ENCODE data around the gene TPK1.

Gene TPK1

DNA sequence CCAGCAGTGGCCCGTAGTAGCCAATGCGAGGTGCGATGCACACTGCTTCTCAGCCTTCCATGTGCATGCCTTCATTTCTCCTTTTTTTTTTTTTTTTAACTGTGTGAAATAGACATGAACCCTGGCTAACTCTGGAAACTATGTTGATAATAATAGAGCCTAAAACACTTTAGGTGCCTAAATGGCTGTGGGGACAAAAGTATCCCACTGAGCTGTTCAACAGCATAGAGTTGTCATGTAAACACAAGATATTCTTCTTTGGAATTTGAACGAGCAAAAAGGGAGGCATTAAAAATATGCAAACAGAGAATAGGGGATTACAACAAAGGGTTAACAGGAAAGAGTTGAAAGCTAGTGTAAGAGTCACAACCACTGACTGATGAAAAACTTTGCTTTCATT is 270.3 kb downstream of the TPK1 start:
- no peak for DNase-seq
- TF ChIP-seq, protein P1, sequence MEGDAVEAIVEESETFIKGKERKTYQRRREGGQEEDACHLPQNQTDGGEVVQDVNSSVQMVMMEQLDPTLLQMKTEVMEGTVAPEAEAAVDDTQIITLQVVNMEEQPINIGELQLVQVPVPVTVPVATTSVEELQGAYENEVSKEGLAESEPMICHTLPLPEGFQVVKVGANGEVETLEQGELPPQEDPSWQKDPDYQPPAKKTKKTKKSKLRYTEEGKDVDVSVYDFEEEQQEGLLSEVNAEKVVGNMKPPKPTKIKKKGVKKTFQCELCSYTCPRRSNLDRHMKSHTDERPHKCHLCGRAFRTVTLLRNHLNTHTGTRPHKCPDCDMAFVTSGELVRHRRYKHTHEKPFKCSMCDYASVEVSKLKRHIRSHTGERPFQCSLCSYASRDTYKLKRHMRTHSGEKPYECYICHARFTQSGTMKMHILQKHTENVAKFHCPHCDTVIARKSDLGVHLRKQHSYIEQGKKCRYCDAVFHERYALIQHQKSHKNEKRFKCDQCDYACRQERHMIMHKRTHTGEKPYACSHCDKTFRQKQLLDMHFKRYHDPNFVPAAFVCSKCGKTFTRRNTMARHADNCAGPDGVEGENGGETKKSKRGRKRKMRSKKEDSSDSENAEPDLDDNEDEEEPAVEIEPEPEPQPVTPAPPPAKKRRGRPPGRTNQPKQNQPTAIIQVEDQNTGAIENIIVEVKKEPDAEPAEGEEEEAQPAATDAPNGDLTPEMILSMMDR (IDR thresholded peaks at IDR 0.05; ENCODE audit: low read depth, low read length) = no peak
- Histone ChIP-seq H3K4me1 (no peaks in the 10 kb centered on the region), H3K9me3 (peaks cover 4% of the 10 kb centered on the region; the same call in 1 of the 2 replicates), H3K4me3 (ENCODE audit: low read depth, low read length) (no peak overlapping the region), H3K36me3 (no peaks in the 10 kb centered on the region), H3K27me3 (no peaks in the 10 kb centered on the region)

DNA sequence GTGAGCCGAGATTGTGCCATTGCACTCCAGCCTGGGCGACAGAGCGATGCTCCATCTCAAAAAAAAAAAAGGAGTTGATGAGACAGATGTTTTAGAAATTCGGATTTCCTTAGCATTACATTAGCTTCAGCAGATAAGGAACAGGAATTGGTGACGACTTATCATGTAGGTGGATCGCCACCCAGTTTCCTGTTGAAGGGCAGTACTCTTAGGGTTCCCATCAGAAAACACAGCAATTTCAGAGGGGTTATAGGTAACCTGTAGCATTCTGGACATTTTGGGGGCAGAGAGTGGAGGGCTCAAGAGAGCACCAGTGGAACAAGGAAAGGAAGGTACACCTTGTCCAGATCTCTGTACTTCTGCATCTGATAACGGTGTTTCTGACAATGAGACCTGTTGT is 286.0 kb downstream of the TPK1 start:
- no peaks in the 10 kb centered on the region for H3K4me1 ChIP-seq
- H3K36me3 ChIP-seq = no peaks in the 10 kb centered on the region
- no peaks in the 10 kb centered on the region for H3K9me3 ChIP-seq
- H3K27me3 ChIP-seq = no peaks in the 10 kb centered on the region
- H3K4me3 ChIP-seq (ENCODE audit: low read depth, low read length) = no peak overlapping the region
- TF ChIP-seq, protein P1 (IDR thresholded peaks at IDR 0.05; ENCODE audit: low read depth, low read length) = no peak
- no peak for DNase-seq

DNA sequence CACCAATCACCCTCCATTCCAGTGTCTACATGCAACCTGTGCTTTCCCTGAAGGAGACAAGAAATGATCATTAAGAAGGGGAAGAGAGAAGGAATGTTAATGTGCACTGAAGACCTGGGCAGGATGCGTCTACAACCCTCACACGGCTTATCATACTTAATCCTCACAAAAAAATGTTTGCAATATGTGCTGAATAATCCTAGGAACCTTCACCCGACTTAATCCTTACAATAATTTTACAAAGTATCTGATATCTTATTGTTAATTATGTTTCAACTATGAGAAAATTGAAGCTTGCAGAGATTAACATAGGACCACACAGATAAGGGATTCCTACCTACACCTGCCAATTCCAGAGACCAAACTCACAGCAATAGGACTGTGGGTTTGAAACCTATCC is 287.3 kb downstream of the TPK1 start:
- no peak overlapping the region for H3K4me3 ChIP-seq (ENCODE audit: low read depth, low read length)

DNA sequence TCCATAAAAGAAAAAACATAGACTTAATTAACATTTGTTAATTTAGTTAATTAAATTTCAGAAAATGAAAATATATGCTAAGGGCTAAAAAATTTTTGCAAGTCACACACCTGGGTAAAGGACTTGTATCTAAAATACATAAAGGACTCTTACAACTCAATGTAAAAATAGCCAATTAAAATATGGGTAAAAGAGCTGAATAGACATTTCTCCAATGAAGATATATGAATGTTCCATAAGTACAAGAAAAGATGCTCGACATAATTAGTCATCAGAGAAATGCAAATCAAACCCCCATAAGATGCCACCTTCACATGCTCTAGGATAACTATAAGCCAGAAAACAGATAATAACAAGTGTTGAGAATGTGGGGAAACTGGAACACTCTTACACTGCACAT is 288.0 kb downstream of the TPK1 start:
- TF ChIP-seq, protein P1 (IDR thresholded peaks at IDR 0.05; ENCODE audit: low read depth, low read length) = no peak
- DNase-seq = no peak
- Histone ChIP-seq H3K4me1 (no peaks in the 10 kb centered on the region), H3K36me3 (no peaks in the 10 kb centered on the region), H3K27me3 (no peaks in the 10 kb centered on the region), H3K4me3 (ENCODE audit: low read depth, low read length) (no peak overlapping the region), H3K9me3 (no peaks in the 10 kb centered on the region)

More for the DNA sequence above, 287.3 kb downstream of the TPK1 start:
- no peak for DNase-seq
- H3K4me1 ChIP-seq = no peaks in the 10 kb centered on the region
- H3K9me3 ChIP-seq = no peaks in the 10 kb centered on the region
- H3K36me3 ChIP-seq = no peaks in the 10 kb centered on the region
- TF ChIP-seq, protein P1 (IDR thresholded peaks at IDR 0.05; ENCODE audit: low read depth, low read length) = no peak
- H3K27me3 ChIP-seq = no peaks in the 10 kb centered on the region

DNA sequence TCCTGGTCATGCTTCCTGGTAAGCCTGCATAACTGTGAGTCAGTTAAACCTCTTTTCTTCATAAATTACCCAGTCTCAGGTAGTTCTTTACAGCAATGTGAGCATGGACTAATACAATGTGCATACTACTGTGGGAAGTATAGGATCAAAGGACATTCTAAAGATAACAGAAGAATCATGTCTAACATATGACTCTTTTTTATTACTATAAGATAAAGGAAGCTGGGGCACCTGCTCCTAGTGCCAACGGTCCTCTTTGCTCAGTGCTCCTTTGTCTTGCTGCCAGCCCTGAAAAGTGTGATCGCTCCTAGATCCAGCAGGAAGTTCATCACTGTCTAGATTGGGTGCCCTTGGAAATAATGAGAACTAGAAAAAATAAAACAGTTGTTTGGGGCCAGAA is 289.1 kb downstream of the TPK1 start:
- Histone ChIP-seq H3K4me1 (no peaks in the 10 kb centered on the region), H3K36me3 (no peaks in the 10 kb centered on the region), H3K4me3 (ENCODE audit: low read depth, low read length) (no peak overlapping the region), H3K27me3 (no peaks in the 10 kb centered on the region), H3K9me3 (no peaks in the 10 kb centered on the region)
- no peak for DNase-seq
- TF ChIP-seq, protein P1 (IDR thresholded peaks at IDR 0.05; ENCODE audit: low read depth, low read length) = no peak

DNA sequence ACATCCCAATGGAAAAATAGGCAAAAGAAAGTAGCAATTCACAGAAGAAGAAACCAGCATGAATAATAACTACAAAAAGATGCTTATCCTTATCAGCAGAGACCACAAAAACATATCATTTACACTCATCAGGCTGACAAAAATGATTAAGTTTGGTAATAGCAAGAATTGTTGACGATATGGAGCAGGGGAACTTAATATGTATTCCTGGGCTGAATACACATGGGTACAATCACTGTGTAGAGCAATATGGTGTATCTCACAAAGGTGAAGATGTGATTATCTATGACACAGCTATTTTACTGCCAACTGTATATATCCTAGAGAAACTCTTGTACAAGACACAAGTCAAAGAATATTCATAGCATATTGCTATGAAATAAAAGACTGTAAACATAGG is 290.5 kb downstream of the TPK1 start:
- Histone ChIP-seq H3K4me3 (ENCODE audit: low read depth, low read length) (no peak overlapping the region), H3K36me3 (no peaks in the 10 kb centered on the region), H3K9me3 (no peaks in the 10 kb centered on the region), H3K27me3 (no peaks in the 10 kb centered on the region), H3K4me1 (no peaks in the 10 kb centered on the region)
- TF ChIP-seq, protein P1 (IDR thresholded peaks at IDR 0.05; ENCODE audit: low read depth, low read length) = no peak
- DNase-seq = no peak
